ENCODE results near the gene LCORL. TPM values are rescaled to one million over a fixed set of nuclear protein-coding genes. Genes with fewer than 3 reads are reported as not detected.

The LCORL gene
- total and polyA plus RNA-seq, 9 of the 15 experiments (the other 6 are each of a cell fraction or from before 2014, with no cell fraction given): 3.1 to 24.5 (median 11.1) TPM

DNA sequence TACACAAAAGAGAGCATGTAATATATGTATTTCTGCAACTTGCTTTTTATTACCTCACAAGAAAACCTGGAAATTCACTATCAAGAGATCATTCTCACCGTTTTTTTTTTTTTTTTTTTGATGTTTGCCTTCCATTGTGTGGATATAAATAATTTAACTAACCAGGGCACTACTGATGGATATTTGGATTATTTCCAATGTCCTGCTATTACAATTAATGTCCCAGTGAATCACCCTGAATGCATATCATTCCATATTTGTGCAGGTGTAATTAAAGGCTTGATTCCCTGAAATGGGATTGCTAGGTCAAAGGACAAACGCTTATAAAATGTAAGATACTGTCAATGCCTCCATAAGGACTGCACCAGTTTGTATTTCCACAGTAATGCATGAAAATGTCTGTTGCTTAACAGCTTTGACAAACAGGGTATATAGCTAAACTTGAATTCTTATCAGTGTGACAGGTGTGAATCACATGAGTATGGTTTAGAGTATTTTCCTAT lies 123.0 kb downstream of the LCORL start:
- H2AFZ ChIP-seq (ENCODE audit: low read depth, low read length): no peak overlapping the region
- H3K9me1 ChIP-seq (ENCODE audit: control insufficient read depth, insufficient read depth, low read length): no peaks in the 10 kb centered on the region
- no peak for TF ChIP-seq HMG20A (CRISPR knock-in tag; conservative IDR thresholded peaks at IDR 0.05)
- WGBS (ENCODE audit: insufficient coverage, low coverage, missing lambda C conversion rate): 57% methylated on average over 2 of the region's 2 CpGs
- 0 out of 3 replicates have a peak, but pooled peaks cover 5% of the 10 kb centered on the region for H3K36me3 ChIP-seq (ENCODE audit: control insufficient read depth, insufficient read depth, low read length)
- ChIA-PET CTCF (ENCODE audit: low intra/inter-chr PET ratio) (no interaction called here), POLR2A (no interaction called here)
- H3K4me2 ChIP-seq (ENCODE audit: insufficient read depth, low read length): no peak overlapping the region
- no peaks in the 10 kb centered on the region for H3K4me1 ChIP-seq (replicated peaks in 1 of 2; ENCODE audit: control insufficient read depth in 2 of 2, insufficient read depth in 2 of 2, low read length in 2 of 2)
- no peaks in the 10 kb centered on the region for H4K20me1 ChIP-seq (replicated peaks; ENCODE audit: control insufficient read depth, insufficient read depth, low read length)
- no peaks in the 10 kb centered on the region for H3K9me3 ChIP-seq (replicated peaks; ENCODE audit: control insufficient read depth, insufficient read depth, low read depth, low read length)
- no peak overlapping the region for H3K27ac ChIP-seq (ENCODE audit: extremely low read depth, low read depth, low read length)
- no peaks in the 10 kb centered on the region for H3K27me3 ChIP-seq (ENCODE audit: control insufficient read depth in 2 of 2, insufficient read depth in 2 of 2, low read length in 2 of 2)
- in situ Hi-C loops (cut with MboI): no loop called here
- no peak overlapping the region for H3K4me3 ChIP-seq
- H3K79me2 ChIP-seq (ENCODE audit: control insufficient read depth, insufficient read depth, low read length): no peaks in the 10 kb centered on the region
- ATAC-seq (no peak), FAIRE-seq (peak; percentile 6), DNase-seq (ENCODE audit: extremely low read depth in 1 of 4, low spot score in 3 of 4) (no peak)
- no peak overlapping the region for H3K9ac ChIP-seq (ENCODE audit: insufficient read depth in 1 of 2, low read depth in 2 of 2, low read length in 2 of 2)
- intact Hi-C loops (cut with micrococcal nuclease): no loop called here
- no TSS peak for BruUV-seq (replicated peaks)

DNA sequence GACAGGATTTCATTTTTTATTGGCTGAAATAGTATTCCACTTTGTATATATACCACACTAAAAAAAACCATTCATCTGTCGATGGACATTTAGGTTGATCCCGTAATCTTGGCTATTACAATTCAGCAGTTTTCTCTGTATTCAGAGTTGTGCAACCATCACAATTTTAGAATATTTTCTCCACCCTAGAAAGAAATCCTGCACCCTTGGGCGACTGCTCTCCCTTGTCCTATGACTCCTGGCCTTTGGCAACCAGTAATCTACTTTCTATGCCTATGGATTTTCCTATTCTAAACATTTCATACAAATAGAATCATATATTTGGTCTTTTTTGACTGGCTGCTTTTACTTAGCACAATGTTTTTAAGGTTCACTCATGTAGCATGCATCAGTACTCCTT lies 126.1 kb downstream of the LCORL start:
- no peak overlapping the region for H3K4me2 ChIP-seq (ENCODE audit: insufficient read depth, low read length)
- no peak overlapping the region for H3K4me3 ChIP-seq
- DNase-seq (ENCODE audit: extremely low read depth in 1 of 4, low spot score in 3 of 4): no peak
- H3K9me1 ChIP-seq (ENCODE audit: control insufficient read depth, insufficient read depth, low read length): no peaks in the 10 kb centered on the region
- ChIA-PET CTCF (ENCODE audit: low intra/inter-chr PET ratio) (no interaction called here), POLR2A (no interaction called here)
- no peak for FAIRE-seq
- no peaks in the 10 kb centered on the region for H4K20me1 ChIP-seq (replicated peaks; ENCODE audit: control insufficient read depth, insufficient read depth, low read length)
- H3K27me3 ChIP-seq (ENCODE audit: control insufficient read depth in 2 of 2, insufficient read depth in 2 of 2, low read length in 2 of 2): no peaks in the 10 kb centered on the region
- no peaks in the 10 kb centered on the region for H3K4me1 ChIP-seq (replicated peaks in 1 of 2; ENCODE audit: control insufficient read depth in 2 of 2, insufficient read depth in 2 of 2, low read length in 2 of 2)
- 89% methylated on average over 3 of the region's 3 CpGs for WGBS (ENCODE audit: insufficient coverage, low coverage, missing lambda C conversion rate)
- intact Hi-C loops (cut with micrococcal nuclease) (no loop called here), in situ Hi-C loops (cut with MboI) (no loop called here)
- no peak overlapping the region for H3K27ac ChIP-seq (ENCODE audit: extremely low read depth, low read depth, low read length)
- ATAC-seq: no peak
- no peak overlapping the region for H3K9ac ChIP-seq (ENCODE audit: insufficient read depth in 1 of 2, low read depth in 2 of 2, low read length in 2 of 2)
- no peaks in the 10 kb centered on the region for H3K79me2 ChIP-seq (ENCODE audit: control insufficient read depth, insufficient read depth, low read length)
- H2AFZ ChIP-seq (ENCODE audit: low read depth, low read length): no peak overlapping the region
- BruUV-seq (replicated peaks): no TSS peak
- 0 out of 3 replicates have a peak, but pooled peaks cover 3% of the 10 kb centered on the region for H3K36me3 ChIP-seq (ENCODE audit: control insufficient read depth, insufficient read depth, low read length)
- no peaks in the 10 kb centered on the region for H3K9me3 ChIP-seq (replicated peaks; ENCODE audit: control insufficient read depth, insufficient read depth, low read depth, low read length)
- TF ChIP-seq BRD9 (IDR thresholded peaks at IDR 0.05; ENCODE audit: low read depth, partially characterized antibody) (no peak), NFE2L1 (tag; IDR thresholded peaks at IDR 0.05; ENCODE audit: borderline replicate concordance, low read depth) (no peak), SMARCA5 (IDR thresholded peaks at IDR 0.05) (no peak), PHTF2 (CRISPR knock-in tag; IDR thresholded peaks at IDR 0.05) (no peak), NR2C2 (CRISPR knock-in tag; IDR thresholded peaks at IDR 0.05) (no peak), NR2C2 (tag; IDR thresholded peaks at IDR 0.05) (no peak), PHB2 (IDR thresholded peaks at IDR 0.05; ENCODE audit: low read depth) (no peak), THRAP3 (IDR thresholded peaks at IDR 0.05; ENCODE audit: borderline replicate concordance) (no peak)
- TF ChIP-seq, protein P1, sequence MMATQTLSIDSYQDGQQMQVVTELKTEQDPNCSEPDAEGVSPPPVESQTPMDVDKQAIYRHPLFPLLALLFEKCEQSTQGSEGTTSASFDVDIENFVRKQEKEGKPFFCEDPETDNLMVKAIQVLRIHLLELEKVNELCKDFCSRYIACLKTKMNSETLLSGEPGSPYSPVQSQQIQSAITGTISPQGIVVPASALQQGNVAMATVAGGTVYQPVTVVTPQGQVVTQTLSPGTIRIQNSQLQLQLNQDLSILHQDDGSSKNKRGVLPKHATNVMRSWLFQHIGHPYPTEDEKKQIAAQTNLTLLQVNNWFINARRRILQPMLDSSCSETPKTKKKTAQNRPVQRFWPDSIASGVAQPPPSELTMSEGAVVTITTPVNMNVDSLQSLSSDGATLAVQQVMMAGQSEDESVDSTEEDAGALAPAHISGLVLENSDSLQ (IDR thresholded peaks at IDR 0.05): no peak
- TF ChIP-seq, protein P2, sequence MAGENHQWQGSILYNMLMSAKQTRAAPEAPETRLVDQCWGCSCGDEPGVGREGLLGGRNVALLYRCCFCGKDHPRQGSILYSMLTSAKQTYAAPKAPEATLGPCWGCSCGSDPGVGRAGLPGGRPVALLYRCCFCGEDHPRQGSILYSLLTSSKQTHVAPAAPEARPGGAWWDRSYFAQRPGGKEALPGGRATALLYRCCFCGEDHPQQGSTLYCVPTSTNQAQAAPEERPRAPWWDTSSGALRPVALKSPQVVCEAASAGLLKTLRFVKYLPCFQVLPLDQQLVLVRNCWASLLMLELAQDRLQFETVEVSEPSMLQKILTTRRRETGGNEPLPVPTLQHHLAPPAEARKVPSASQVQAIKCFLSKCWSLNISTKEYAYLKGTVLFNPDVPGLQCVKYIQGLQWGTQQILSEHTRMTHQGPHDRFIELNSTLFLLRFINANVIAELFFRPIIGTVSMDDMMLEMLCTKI (IDR thresholded peaks at IDR 0.05; ENCODE audit: partially characterized antibody): no peak
- TF ChIP-seq, protein P3, sequence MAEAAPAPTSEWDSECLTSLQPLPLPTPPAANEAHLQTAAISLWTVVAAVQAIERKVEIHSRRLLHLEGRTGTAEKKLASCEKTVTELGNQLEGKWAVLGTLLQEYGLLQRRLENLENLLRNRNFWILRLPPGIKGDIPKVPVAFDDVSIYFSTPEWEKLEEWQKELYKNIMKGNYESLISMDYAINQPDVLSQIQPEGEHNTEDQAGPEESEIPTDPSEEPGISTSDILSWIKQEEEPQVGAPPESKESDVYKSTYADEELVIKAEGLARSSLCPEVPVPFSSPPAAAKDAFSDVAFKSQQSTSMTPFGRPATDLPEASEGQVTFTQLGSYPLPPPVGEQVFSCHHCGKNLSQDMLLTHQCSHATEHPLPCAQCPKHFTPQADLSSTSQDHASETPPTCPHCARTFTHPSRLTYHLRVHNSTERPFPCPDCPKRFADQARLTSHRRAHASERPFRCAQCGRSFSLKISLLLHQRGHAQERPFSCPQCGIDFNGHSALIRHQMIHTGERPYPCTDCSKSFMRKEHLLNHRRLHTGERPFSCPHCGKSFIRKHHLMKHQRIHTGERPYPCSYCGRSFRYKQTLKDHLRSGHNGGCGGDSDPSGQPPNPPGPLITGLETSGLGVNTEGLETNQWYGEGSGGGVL (CRISPR knock-in tag; IDR thresholded peaks at IDR 0.05): no peak

All from K562 (cell line).